Stimulated activated CD8-positive, alpha-beta memory T cell treated with anti-CD3 and anti-CD28 coated beads, Interleukin-15, amount 100 ng/mL, for 4 hours (primary cell): ENCODE results near the gene CLTCL1.
"Not testable (repeated sequence)": the region's sequence is repeated elsewhere in the genome, so short reads cannot be mapped to it uniquely, and the experiment has no call there.

Experiments used
- DNase-seq, 2 donors: peaks; one replicate each; pipeline ENCODE4 v3.0.0-alpha.2; 2020; ENCODE audit warnings: low read depth in 2 of 2

The CLTCL1 gene

DNA sequence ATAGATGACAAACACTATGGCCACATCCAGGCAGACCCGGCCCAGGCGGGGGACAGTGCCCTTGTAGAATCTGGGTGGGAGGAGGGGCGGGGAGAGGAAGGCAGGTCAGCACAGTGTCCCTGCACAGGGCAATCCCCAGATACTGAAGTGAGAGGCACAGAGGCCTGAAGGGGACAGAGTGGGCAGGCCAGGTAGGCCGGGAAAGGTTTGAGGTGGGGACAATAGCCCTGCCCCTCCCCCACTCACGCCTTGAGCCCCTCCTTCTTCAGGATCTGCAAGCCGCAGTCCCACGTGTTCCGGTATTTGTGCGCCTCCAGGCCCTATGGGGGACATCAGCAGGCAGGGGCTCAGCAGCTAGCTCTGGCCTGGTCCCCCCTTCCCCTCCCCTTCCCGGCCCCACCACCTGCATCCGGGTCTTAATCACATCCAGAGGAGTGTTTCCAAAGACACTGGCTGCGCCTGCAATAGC is 115.3 kb downstream of the CLTCL1 start:
- DNase-seq = no peak

- DNase-seq = no peak
Observed at GRCh38 chr22:19175602-19176174, 115.8 kb downstream of the CLTCL1 start.

GRCh38 chr22:19175026-19175601 is 116.4 kb downstream of the CLTCL1 start:
- no peak for DNase-seq

GRCh38 chr22:19174106-19175025 is 117.2 kb downstream of the CLTCL1 start:
- DNase-seq = no peak

GRCh38 chr22:19173047-19174035 is 118.2 kb downstream of the CLTCL1 start:
- no peak for DNase-seq

- no peak for DNase-seq
Observed at GRCh38 chr22:19172213-19173046, 119.1 kb downstream of the CLTCL1 start.

DNA sequence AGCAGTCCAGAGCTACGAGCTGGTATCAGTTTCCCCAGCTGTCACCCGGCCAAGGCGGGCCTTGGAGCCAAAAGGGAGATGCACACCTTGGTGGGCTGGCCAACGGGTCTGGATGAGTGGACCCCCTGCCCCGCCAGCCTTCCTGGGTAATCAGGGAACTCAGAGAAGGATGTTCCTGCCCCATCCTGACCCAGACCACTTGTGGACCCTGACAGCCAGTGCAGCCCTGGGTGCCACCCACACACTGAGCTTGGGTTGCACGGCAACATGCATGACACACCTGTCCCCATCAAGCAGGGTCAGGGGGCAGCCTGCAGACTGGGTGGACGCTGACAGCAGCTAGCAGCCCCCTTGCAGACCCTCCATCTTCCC is 121.6 kb downstream of the CLTCL1 start:
- no peak for DNase-seq

DNA sequence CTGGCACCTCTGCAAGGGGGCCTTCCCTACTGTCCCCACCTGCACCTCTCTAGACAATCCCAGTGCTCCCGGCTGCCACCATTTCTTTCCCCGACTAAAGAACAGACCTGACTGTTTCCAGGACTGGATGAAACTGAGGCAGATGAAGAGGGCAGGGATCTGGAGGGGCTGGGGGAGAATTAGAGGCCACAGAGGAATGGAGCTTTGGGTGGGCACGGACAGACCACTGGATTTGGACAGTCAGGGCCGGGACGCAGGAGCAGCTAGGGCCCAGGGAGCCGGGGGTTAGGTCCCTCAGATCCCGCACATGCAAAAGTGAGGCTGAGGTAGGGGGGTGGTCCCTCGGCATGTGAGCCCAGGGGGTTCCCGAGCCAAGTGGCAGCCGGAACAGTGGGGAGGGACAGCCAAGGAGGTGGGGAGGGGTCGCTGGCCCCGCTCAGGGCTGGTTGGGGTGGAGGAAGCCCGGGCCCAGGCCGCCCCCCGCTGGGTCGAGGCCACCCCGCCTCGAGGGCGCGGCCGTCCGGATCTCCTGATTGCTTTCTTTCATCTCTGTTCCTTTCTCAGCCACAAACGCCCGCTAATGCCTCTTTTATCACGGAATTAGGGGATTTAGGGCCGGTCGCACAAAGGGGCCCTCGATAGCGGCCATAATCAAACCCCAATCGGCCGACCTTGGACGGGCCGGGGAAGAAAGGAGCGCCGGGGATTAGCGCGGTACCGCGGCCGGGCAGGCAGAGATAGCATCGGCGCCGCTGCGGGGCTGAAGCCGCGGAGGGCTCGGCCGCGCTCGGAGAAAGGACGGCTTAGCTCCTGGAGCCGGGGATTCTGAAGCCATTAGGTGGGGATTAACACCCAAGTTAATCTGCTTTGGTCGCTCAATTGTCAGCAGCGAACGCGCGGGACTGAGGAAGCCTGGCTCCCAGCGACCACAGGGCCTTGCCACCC is 122.2 kb downstream of the CLTCL1 start:
- no peak for DNase-seq

- DNase-seq = no peak
Observed at GRCh38 chr22:19168088-19168890, 123.2 kb downstream of the CLTCL1 start.

DNA sequence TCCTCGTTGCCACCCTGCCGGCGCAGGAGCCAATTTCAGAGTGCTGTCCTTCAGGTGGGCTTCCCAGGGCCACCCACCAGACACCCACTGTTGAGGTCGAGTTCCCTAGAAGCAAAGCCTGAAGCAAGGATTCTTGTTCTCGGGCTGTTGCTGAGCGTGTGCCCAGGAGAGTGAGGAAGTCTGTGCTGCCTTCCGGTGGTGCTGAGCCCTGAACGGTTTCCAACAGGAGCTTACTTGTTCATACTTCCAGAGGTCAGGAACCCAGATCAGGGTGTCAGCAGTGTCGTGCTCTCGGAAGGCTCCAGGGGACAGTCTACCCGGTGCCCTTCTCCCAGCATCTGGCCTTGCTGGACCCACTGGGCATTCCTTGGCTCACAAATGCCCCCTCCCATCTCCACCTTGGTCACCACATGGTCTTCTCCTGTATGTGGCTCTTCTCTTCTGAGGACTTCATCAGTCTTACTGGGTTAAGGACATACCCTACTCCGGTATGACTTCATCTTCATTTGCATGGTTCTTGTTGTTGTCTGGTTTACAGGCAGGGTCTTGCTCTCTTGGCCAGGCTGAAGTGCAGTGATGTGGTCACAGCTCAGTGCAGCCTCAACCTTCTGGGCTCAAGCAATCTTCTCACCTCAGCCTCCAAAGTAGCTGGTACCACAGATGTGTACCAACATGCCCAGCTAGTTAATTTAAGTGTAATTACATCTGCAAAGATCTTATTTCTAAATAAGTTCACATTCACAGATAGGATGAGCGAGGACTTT is 124.2 kb downstream of the CLTCL1 start:
- DNase-seq = no peak

GRCh38 chr22:19166421-19166820 is 125.1 kb downstream of the CLTCL1 start:
- DNase-seq = no peak

GRCh38 chr22:19164425-19164824 is 127.1 kb downstream of the CLTCL1 start:
- DNase-seq = no peak

- not testable (repeated sequence) for DNase-seq
Observed at GRCh38 chr22:19158649-19159048, 132.9 kb downstream of the CLTCL1 start.

- not testable (repeated sequence) for DNase-seq
Observed at GRCh38 chr22:19156109-19156508, 135.4 kb downstream of the CLTCL1 start.

- DNase-seq = no peak
Observed at GRCh38 chr22:19152942-19153883, 138.3 kb downstream of the CLTCL1 start.

DNA sequence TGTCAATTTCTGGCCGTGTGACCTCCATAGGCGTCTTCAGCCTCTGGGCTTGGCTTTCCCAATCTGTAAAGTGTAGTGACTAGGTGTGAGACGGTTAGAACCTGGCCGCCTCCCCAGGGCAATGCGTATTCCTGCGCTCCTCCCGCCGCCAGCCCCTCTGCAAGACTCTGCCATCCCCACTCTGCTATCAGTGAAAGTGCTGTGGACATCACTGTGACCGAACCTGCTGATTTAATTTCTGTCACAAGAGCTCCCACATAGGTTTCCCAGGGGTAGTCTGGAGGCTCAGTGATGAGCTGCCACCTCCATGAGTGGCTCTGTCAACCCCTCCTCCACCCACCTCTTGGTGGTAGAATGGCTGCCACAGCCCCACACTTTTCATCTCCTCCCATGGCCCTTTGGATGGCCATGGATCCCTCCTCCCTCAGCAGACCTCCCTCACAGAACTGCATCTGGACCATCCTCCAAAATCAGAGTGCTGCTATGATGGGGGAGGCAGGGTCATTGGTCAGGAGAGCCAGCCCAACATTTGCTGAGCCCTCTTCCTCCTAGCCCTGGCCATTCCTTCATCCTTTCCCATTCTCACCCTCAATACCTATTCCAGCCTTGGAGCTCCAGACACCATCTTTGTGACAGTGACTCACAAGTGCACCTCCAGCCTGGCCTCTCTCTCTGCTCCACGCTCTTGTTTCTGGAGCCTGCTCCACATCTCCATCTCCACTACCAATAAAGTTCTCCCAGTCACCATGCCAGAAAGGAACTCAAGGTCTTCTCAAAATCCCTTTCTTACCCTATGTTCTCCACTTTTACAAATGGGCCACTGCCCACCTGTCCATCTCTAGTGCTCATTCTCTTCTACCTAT is 140.0 kb downstream of the CLTCL1 start:
- no peak for DNase-seq
